Astrocyte of the cerebellum (primary cell): ENCODE data around the gene ADAM17.
"Not testable (repeated sequence)": the region's sequence is repeated elsewhere in the genome, so short reads cannot be mapped to it uniquely, and the experiment has no call there.

Source experiments
- DNase-seq: peaks from one replicate; pipeline ENCODE4 v3.0.0-alpha.2; 2011; ENCODE audit warnings: low read depth
- H3K4me3 ChIP-seq: 2 replicates; pipeline ENCODE4 v1.5.1; 2011; ENCODE audit warnings: mild to moderate bottlenecking, low read depth, low read length, moderate library complexity
- in situ Hi-C: cut with HindIII; loops from 2 replicates; pipeline ENCODE4 v1.10.0; 2017; ENCODE audit warnings: low sequenced_read_pairs
- TF ChIP-seq, protein P1 (sequence below): IDR thresholded peaks from 2 replicates; pipeline ENCODE4 v1.5.1; 2012; ENCODE audit warnings: low read length, low read depth, moderate library complexity, mild to moderate bottlenecking; ENCODE audit errors: missing control alignments

ADAM17 gene

DNA sequence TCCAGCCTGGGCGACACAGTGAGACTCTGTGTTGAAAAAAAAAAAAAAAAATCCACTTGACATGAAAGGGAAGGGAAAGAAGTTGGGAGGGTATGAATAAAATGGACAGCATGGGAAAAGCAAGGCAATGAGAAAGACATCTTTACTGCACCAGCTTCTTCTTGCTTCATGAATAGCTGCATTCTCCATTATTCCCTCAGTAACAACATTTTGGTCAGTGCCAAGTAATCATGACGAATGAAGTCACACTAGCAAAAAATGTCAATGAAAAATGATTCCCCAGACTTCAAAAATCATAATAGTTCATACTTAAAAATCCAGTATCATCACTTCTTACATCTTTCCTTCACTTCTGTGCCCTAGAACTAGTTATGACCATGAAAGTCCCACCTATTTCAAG, 30.4 kb downstream of the ADAM17 start:
- DNase-seq, result no peak
- in situ Hi-C loops, result no loop called here
- TF ChIP-seq, protein P1, sequence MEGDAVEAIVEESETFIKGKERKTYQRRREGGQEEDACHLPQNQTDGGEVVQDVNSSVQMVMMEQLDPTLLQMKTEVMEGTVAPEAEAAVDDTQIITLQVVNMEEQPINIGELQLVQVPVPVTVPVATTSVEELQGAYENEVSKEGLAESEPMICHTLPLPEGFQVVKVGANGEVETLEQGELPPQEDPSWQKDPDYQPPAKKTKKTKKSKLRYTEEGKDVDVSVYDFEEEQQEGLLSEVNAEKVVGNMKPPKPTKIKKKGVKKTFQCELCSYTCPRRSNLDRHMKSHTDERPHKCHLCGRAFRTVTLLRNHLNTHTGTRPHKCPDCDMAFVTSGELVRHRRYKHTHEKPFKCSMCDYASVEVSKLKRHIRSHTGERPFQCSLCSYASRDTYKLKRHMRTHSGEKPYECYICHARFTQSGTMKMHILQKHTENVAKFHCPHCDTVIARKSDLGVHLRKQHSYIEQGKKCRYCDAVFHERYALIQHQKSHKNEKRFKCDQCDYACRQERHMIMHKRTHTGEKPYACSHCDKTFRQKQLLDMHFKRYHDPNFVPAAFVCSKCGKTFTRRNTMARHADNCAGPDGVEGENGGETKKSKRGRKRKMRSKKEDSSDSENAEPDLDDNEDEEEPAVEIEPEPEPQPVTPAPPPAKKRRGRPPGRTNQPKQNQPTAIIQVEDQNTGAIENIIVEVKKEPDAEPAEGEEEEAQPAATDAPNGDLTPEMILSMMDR, result no peak
- no peak overlapping the region for H3K4me3 ChIP-seq

DNA sequence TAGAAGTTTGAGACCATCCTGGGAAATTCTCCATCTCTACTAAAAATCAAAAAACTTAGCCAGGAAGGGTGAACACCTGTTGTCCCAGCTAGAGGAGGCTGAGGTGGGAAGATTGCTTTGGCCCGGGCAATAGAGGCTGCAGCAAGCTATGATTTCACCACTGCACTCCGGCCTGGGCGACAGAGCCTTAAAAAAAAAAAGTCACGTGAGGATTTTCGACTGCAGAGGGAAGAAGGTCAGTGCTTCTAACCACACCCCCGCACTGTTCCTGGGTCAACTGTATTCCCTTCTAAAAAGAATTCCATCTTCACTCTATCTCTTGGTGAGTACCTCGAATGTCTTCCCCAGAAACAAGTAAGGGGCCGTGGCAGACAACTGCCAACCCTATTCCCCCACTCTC, 31.3 kb downstream of the ADAM17 start:
- in situ Hi-C loops, result no loop called here
- TF ChIP-seq, protein P1, result no peak
- H3K4me3 ChIP-seq, result no peak overlapping the region
- no peak for DNase-seq

DNA sequence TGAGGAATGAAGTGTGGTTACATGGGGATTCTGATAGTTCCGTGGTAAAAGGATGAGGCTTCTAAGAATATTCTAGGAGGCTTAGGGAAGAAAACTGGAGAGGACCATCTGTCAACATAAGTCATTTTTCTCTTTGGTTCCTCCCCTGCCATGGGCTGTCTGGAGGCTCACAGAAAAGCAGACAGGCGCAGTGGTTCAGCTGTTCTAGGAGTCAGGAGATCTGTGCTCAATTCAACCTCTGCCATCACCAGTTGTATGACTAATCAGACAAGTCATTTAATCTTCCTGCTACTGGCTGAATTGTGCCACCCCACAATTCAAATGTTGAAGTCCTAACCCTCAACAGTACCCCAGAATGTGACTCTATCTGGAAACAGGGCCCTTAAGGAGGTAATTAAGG, 36.4 kb downstream of the ADAM17 start:
- H3K4me3 ChIP-seq, result no peak overlapping the region
- in situ Hi-C loops, result no loop called here
- TF ChIP-seq, protein P1, result no peak
- no peak for DNase-seq

DNA sequence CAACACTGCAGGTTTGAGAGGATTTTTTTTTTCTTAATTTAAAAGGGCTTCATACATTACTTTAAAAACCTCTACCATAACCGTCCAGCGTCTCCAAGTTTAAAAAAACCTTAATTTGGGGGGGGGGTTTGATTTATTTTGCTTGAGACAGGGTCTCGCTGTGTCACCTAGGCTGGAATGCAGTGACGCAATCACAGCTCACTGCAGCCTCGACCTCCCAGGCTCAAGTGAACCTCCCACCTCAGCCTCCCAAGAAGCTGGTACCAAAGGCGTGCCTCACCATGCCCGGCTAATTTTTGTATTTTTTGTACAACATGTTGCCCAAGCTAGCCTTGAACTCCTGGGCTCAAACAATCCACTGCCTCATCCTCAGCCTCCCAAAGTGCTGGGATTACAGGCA, 36.9 kb downstream of the ADAM17 start:
- H3K4me3 ChIP-seq, result no peak overlapping the region
- in situ Hi-C loops, result no loop called here
- no peak for DNase-seq
- TF ChIP-seq, protein P1, result no peak

DNA sequence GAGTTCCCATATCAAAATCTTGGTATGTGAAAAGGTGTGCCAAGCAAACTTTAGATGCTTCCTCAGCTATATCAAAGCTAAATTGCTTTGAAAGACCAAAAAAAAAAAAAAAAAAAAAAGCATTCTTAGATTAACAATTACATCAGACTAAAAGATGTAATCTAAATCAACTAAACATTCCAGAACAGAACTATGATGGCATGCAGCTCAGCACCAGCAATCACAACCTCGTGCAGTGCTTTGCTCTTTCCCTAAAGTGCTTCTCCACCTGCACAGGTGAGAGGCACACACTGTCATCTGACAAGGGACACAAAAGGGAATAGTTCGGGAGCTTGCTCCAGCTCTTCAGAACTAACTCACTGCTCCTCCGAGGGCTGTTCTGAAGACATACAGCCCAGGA, 37.5 kb downstream of the ADAM17 start:
- no peak overlapping the region for H3K4me3 ChIP-seq
- DNase-seq, result no peak
- in situ Hi-C loops, result no loop called here
- TF ChIP-seq, protein P1, result no peak

DNA sequence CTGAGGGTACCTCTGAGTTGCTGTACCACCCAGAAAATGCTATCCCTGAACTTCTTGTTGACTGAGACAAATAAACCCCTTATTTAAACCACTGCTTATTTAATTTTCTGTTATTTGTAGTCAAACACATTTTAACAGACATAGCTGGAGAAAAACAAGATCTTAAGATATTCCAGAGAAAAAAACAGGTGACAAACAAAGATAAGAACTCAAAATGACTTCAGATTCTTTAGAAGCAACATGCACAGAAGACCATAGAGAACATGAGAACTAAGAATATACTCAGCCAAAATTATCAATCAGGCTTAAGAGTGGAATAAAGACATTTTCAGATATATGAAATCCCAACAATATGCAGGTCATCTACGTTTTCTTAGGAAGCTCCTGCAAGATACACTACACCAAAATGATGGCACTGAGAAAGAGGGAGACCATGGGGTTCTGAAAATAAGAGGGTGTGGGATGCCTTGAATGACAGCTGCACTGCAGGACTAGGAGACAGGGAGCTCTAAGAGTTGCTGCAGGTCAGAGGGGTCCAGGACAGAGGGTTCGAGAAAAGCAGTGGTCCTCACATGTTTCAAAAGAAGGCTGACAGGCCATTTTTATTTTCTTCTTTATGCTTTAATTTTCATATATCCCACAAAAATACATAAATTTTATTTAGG, 38.4 kb downstream of the ADAM17 start:
- no peak overlapping the region for H3K4me3 ChIP-seq
- no peak for DNase-seq
- in situ Hi-C loops, result no loop called here
- TF ChIP-seq, protein P1, result no peak

DNA sequence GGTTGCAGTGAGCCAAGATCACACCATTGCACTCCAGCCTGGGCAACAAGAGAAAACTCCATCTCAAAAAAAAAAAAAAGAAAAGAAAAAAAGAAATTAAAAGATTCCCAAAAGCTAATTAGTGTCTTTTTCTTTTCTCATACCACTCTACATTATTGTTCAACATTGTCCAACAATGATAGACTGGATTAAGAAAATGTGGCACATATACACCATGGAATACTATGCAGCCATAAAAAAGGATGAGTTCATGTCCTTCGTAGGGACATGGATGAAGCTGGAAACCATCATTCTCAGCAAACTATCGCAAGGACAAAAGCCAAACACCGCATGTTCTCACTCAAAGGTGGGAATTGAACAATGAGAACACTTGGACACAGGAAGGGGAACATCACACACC, 41.7 kb downstream of the ADAM17 start:
- DNase-seq, H3K4me3 ChIP-seq, in situ Hi-C loops: not testable (repeated sequence)
